Glutamatergic neuron (in vitro differentiated cells): ENCODE data around the gene MMRN2. TPM values are rescaled to one million over a fixed set of nuclear protein-coding genes. Genes with fewer than 3 reads are reported as not detected.
A peak's percentile ranks its signal among the peaks of the same experiment; 100 is the strongest.
"Not testable (repeated sequence)": the region's sequence is repeated elsewhere in the genome, so short reads cannot be mapped to it uniquely, and the experiment has no call there.

Experiments
- DNase-seq: peaks from one replicate; pipeline ENCODE4 v3.0.0; 2022
- H3K27ac Mint-ChIP-seq: one replicate; pipeline ENCODE4 v1.8.0; 2020; ENCODE audit warnings: mild to moderate bottlenecking, mixed read lengths, inconsistent platforms; ENCODE audit not compliant: unreplicated experiment
- H3K27me3 Mint-ChIP-seq: one replicate; pipeline ENCODE4 v1.8.0; 2020; ENCODE audit warnings: mild to moderate bottlenecking, moderate library complexity, mixed read lengths, inconsistent platforms; ENCODE audit not compliant: unreplicated experiment
- H3K36me3 Mint-ChIP-seq: one replicate; pipeline ENCODE4 v1.8.0; 2020; ENCODE audit warnings: mild to moderate bottlenecking, mixed read lengths, inconsistent platforms; ENCODE audit not compliant: unreplicated experiment
- H3K4me1 Mint-ChIP-seq: one replicate; pipeline ENCODE4 v1.8.0; 2020; ENCODE audit warnings: mild to moderate bottlenecking, low read depth, mixed read lengths, inconsistent platforms; ENCODE audit not compliant: unreplicated experiment
- H3K4me3 Mint-ChIP-seq: one replicate; pipeline ENCODE4 v1.8.0; 2020; ENCODE audit warnings: mild to moderate bottlenecking, mixed read lengths, inconsistent platforms; ENCODE audit not compliant: unreplicated experiment
- H3K9me3 Mint-ChIP-seq: one replicate; pipeline ENCODE4 v1.8.0; 2020; ENCODE audit warnings: mild to moderate bottlenecking, moderate library complexity, mixed read lengths, inconsistent platforms; ENCODE audit not compliant: unreplicated experiment
- total RNA-seq: library from RNA; stranded (reverse); fragmentation: NEBNext Ultra II Directional; extraction: Animal tissue kit (Norgen Biotek cat#: 25700); gene quantifications from one replicate; pipeline ENCODE4 v1.2.1, GENCODE V29; 2021; ENCODE audit not compliant: unreplicated experiment
- TF ChIP-seq, protein P1 (sequence below): fragments of 200-600 bp; sonication (generic); IDR thresholded peaks from one replicate; pipeline ENCODE4 v1.5.0; 2021; ENCODE audit not compliant: partially characterized antibody, unreplicated experiment

MMRN2 gene
- total RNA-seq, 1 donor from 2014 or later: 5.4 TPM

DNA sequence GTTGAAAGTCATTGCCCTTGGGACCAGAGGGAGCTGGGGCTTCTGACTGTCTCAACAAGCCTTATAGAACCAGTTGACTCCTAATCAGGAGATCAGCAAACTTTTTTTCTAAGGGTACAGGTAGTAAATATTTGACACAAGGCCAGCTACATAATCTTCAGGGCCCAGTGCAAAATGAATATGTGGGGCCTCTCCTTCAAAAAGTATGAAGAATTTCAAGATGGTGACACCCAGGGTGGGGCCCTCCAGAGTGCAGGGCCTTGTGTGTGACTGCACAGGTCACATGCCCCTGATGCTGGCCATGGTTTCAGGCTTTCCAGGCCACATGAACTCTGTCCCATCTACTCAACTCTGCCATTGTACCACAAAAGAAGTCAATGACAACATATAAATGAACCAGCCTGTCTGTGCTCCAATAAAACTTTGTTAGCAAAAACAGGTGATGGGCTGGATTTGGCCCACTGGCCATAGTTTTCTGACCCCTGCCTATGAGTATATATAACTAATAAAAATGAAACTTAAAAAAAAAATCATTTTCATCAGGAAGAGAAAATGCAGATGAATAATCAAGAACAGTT lies 6.1 kb downstream of the MMRN2 start:
- Mint-ChIP-seq H3K4me3 (no peak overlapping the region), H3K27ac (no peak overlapping the region), H3K36me3 (peaks cover 12% of the 10 kb centered on the region), H3K9me3 (peaks cover 5% of the 10 kb centered on the region), H3K4me1 (peaks cover 16% of the 10 kb centered on the region), H3K27me3 (peaks cover 16% of the 10 kb centered on the region)
- no peak for DNase-seq
- TF ChIP-seq, protein P1, sequence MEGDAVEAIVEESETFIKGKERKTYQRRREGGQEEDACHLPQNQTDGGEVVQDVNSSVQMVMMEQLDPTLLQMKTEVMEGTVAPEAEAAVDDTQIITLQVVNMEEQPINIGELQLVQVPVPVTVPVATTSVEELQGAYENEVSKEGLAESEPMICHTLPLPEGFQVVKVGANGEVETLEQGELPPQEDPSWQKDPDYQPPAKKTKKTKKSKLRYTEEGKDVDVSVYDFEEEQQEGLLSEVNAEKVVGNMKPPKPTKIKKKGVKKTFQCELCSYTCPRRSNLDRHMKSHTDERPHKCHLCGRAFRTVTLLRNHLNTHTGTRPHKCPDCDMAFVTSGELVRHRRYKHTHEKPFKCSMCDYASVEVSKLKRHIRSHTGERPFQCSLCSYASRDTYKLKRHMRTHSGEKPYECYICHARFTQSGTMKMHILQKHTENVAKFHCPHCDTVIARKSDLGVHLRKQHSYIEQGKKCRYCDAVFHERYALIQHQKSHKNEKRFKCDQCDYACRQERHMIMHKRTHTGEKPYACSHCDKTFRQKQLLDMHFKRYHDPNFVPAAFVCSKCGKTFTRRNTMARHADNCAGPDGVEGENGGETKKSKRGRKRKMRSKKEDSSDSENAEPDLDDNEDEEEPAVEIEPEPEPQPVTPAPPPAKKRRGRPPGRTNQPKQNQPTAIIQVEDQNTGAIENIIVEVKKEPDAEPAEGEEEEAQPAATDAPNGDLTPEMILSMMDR: no peak

GRCh38 chr10:86950349-86950748 lies 7.1 kb downstream of the MMRN2 start:
- Mint-ChIP-seq H3K9me3 (peaks cover 5% of the 10 kb centered on the region), H3K4me1 (peaks cover 17% of the 10 kb centered on the region), H3K36me3 (peaks cover 12% of the 10 kb centered on the region), H3K4me3 (no peak overlapping the region), H3K27me3 (peaks cover 19% of the 10 kb centered on the region), H3K27ac (no peak overlapping the region)
- TF ChIP-seq, protein P1: no peak
- DNase-seq: no peak

GRCh38 chr10:86947806-86948205 lies 9.6 kb downstream of the MMRN2 start:
- Mint-ChIP-seq H3K4me1 (peaks cover 12% of the 10 kb centered on the region), H3K36me3 (peaks cover 12% of the 10 kb centered on the region), H3K27me3 (peaks cover 14% of the 10 kb centered on the region)
- not testable (repeated sequence) for H3K27ac Mint-ChIP-seq, H3K4me3 Mint-ChIP-seq, H3K9me3 Mint-ChIP-seq, DNase-seq

DNA sequence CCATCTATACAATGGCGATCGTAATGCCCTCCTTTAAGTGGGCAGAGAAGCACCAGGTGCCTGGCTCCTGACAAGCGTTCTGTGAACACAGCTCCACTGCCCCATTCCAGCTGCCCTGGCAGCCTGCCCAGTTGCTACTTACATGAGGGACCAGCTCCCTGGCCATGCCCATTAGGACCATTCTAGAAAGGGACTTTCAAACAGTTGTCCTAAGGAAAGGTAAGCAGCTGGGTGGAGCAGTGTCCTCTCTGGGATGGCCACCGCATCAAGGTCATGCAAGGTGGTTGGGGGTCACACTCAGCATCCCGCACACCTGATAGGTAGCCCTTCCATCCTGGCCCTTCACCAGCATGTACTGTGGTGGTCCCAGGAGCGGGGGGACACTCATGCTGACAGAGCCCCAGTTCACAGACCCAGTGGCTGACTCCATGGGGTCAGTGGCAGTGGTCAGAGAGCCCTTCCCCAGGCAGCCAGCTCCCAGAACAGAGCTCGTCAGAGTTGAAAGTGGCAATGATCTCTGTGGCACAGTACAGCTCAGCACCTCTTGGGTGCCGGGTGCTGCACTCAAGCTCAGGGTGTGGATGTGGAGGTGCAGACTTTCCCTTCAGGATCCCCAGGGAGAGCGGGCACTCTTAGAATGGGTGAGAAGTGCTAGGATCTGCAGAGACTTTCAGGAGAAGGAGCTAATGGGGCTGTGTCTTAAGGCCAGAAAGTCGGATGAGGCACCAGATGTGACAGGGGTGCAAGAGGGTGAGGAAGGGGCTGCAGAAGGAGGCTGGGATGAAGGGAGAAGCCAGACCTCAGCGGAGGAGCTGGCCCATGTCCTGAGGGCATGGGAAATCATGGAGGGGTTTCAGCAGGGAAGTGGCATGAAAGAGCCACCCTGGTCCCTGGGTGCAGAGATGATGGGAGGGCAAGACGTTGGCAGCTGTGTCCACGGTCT lies 10.9 kb downstream of the MMRN2 start:
- no peak for DNase-seq

DNA sequence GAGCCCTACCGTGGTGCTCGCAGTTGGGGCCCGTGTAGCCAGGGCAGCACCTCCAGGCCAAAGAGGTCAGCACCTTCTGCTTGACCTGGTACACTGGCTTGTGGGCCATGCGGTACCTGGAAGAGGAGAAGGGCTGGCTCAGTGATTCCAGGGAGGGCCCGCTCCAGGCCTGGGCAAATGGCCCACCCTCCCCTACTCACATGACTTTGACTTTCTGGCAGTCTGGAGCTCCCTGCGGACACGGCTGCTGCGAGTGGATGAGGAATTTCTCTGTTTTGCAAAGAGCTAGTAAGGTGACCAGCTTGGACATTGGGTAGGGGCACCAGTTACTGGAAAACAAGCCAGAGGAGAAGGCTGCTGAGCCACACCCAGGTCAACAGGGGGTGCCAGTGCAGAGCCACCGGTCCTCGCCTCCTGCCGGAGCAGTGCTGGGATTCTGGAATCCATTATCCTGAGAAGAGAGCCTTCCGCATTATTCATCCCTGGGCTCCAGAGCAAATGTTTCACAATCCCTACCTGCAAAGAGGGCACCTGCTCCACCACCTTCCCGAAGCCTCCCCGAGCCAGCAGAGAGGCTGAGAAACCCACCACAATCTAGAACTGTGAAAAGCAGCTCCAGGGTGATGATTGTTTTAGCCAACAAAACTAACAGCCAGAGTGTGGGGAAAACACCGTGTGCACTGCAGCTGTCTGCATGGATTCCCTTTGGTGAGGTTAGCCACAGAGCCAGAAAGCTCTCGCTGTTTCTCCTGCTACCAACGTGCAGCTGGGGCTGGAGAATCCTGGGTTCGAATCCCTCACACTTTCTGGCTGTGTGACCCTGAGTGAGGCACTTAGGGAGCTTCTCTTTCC lies 11.8 kb downstream of the MMRN2 start:
- Mint-ChIP-seq H3K27ac (peak overlapping the region; percentile 62), H3K4me3 (no peak overlapping the region), H3K9me3 (peaks cover 5% of the 10 kb centered on the region), H3K27me3 (peaks cover 10% of the 10 kb centered on the region), H3K4me1 (peaks cover 12% of the 10 kb centered on the region), H3K36me3 (no peaks in the 10 kb centered on the region)
- DNase-seq: peak; percentile 69
- TF ChIP-seq, protein P1: peak; percentile 20

More for the DNA sequence above, 10.9 kb downstream of the MMRN2 start:
- Mint-ChIP-seq H3K36me3 (no peaks in the 10 kb centered on the region), H3K27me3 (peaks cover 8% of the 10 kb centered on the region), H3K4me3 (no peak overlapping the region), H3K27ac (no peak overlapping the region), H3K9me3 (peaks cover 3% of the 10 kb centered on the region), H3K4me1 (peaks cover 12% of the 10 kb centered on the region)
- TF ChIP-seq, protein P1: no peak
